HEK293T (cell line): Measurements from ENCODE around the gene ATG5.

ENCODE experiments used
- BHLHE40 ChIP-seq: fragments of 450-650 bp; IDR thresholded peaks from 2 replicates; pipeline ENCODE4 v1.6.1; 2016; ENCODE audit warnings: mild to moderate bottlenecking, moderate library complexity, borderline replicate concordance
- CTBP1 ChIP-seq: fragments of 450-650 bp; IDR thresholded peaks from 2 replicates; pipeline ENCODE4 v1.6.1; 2016; ENCODE audit warnings: borderline replicate concordance
- FOXK2 ChIP-seq: fragments of 450-650 bp; IDR thresholded peaks from 2 replicates; pipeline ENCODE4 v1.6.1; 2016; ENCODE audit warnings: mild to moderate bottlenecking
- FOXM1 ChIP-seq: fragments of 450-650 bp; IDR thresholded peaks from 2 replicates; pipeline ENCODE4 v1.6.1; 2017; ENCODE audit warnings: mild to moderate bottlenecking, borderline replicate concordance
- NFRKB ChIP-seq: fragments of 450-650 bp; IDR thresholded peaks from 2 replicates; pipeline ENCODE4 v1.6.1; 2016; ENCODE audit warnings: mild to moderate bottlenecking, moderate library complexity
- PKNOX1 ChIP-seq: fragments of 450-650 bp; IDR thresholded peaks from 2 replicates; pipeline ENCODE4 v1.6.1; 2016
- SP1 ChIP-seq: fragments of 450-650 bp; IDR thresholded peaks from 2 replicates; pipeline ENCODE4 v1.6.1; 2017
- TARDBP ChIP-seq: fragments of 450-650 bp; IDR thresholded peaks from 2 replicates; pipeline ENCODE4 v1.6.1; 2016

GRCh38 chr6:106206905-106207304 lies 118.7 kb downstream of the ATG5 start:
- TF ChIP-seq TARDBP: no peak
- no peak for TF ChIP-seq NFRKB
- TF ChIP-seq FOXK2: no peak
- no peak for TF ChIP-seq SP1
- no peak for TF ChIP-seq BHLHE40
- no peak for TF ChIP-seq PKNOX1
- TF ChIP-seq CTBP1: no peak
- TF ChIP-seq FOXM1: no peak
